HUES6 (cell line): ENCODE data around the gene GATA6.

ENCODE experiments used
- H3K27ac ChIP-seq: 2 replicates; pipeline ENCODE4 v1.7.0; 2013; ENCODE audit warnings: low read depth, mild to moderate bottlenecking, low read length, inconsistent platforms
- H3K27me3 ChIP-seq: 2 replicates; pipeline ENCODE4 v1.6.1; 2013; ENCODE audit warnings: low read length; ENCODE audit not compliant: control insufficient read depth, insufficient read depth
- H3K36me3 ChIP-seq: 2 replicates; pipeline ENCODE4 v1.6.1; 2013; ENCODE audit warnings: low read length; ENCODE audit not compliant: control insufficient read depth, insufficient read depth
- H3K4me1 ChIP-seq: 2 replicates; pipeline ENCODE4 v1.6.1; 2013; ENCODE audit warnings: low read length; ENCODE audit not compliant: control insufficient read depth, insufficient read depth
- H3K4me3 ChIP-seq: 2 replicates; pipeline ENCODE4 v1.5.1; 2013; ENCODE audit warnings: low read depth, low read length
- H3K9ac ChIP-seq: one replicate; pipeline ENCODE4 v1.6.1; 2013; ENCODE audit warnings: mild to moderate bottlenecking, low read length
- H3K9me3 ChIP-seq: 2 replicates; pipeline ENCODE4 v1.6.1; 2013; ENCODE audit warnings: low read depth, low read length; ENCODE audit not compliant: control insufficient read depth, insufficient read depth

Gene GATA6

GRCh38 chr18:22169011-22169888 is at the start of gene GATA6:
Gene GATA6 (plus strand): TSS chr18:22169589. CDS start chr18:22171145, 1,556 bp downstream.
- H3K27me3 ChIP-seq = peaks cover 99% of the 10 kb centered on the region
- H3K36me3 ChIP-seq = peaks cover 13% of the 10 kb centered on the region; the same call in 1 of the 2 replicates
- H3K27ac ChIP-seq = peak within 1 kb of the TSS; percentile 4; the same call in 1 of the 2 replicates
- H3K9ac ChIP-seq = peak within 1 kb of the TSS; percentile 81
- H3K4me3 ChIP-seq = peak within 1 kb of the TSS; percentile 69
- H3K4me1 ChIP-seq = peaks cover 17% of the 10 kb centered on the region
- no peaks in the 10 kb centered on the region for H3K9me3 ChIP-seq

- Histone ChIP-seq H3K9ac (no peak overlapping the region), H3K4me3 (no peak overlapping the region), H3K36me3 (no peaks in the 10 kb centered on the region), H3K4me1 (no peaks in the 10 kb centered on the region), H3K27ac (no peak overlapping the region), H3K9me3 (no peaks in the 10 kb centered on the region), H3K27me3 (no peaks in the 10 kb centered on the region)
Measured at GRCh38 chr18:22124970-22125369, 44.4 kb upstream of the GATA6 start.

- Histone ChIP-seq H3K4me1 (0 out of 2 replicates have a peak, but pooled peaks cover 4% of the 10 kb centered on the region), H3K9me3 (no peaks in the 10 kb centered on the region), H3K27ac (no peak overlapping the region), H3K9ac (no peak overlapping the region), H3K27me3 (no peaks in the 10 kb centered on the region), H3K4me3 (no peak overlapping the region), H3K36me3 (no peaks in the 10 kb centered on the region)
Measured at GRCh38 chr18:22128954-22129353, 40.4 kb upstream of the GATA6 start.

GRCh38 chr18:22129778-22130177 is 39.6 kb upstream of the GATA6 start:
- 0 out of 2 replicates have a peak, but pooled peaks cover 4% of the 10 kb centered on the region for H3K4me1 ChIP-seq
- no peaks in the 10 kb centered on the region for H3K9me3 ChIP-seq

GRCh38 chr18:22132258-22132657 is 37.1 kb upstream of the GATA6 start:
- Histone ChIP-seq H3K36me3 (no peaks in the 10 kb centered on the region), H3K27ac (no peak overlapping the region)

More at GRCh38 chr18:22129778-22130177, 39.6 kb upstream of the GATA6 start:
- H3K9ac ChIP-seq = no peak overlapping the region
- no peaks in the 10 kb centered on the region for H3K27me3 ChIP-seq
- H3K4me3 ChIP-seq = no peak overlapping the region
- H3K27ac ChIP-seq = no peak overlapping the region
- H3K36me3 ChIP-seq = no peaks in the 10 kb centered on the region

GRCh38 chr18:22132763-22133162 is 36.6 kb upstream of the GATA6 start:
- no peak overlapping the region for H3K9ac ChIP-seq
- no peaks in the 10 kb centered on the region for H3K36me3 ChIP-seq
- no peak overlapping the region for H3K27ac ChIP-seq
- no peaks in the 10 kb centered on the region for H3K27me3 ChIP-seq
- H3K9me3 ChIP-seq = no peaks in the 10 kb centered on the region
- H3K4me3 ChIP-seq = no peak overlapping the region
- H3K4me1 ChIP-seq = 0 out of 2 replicates have a peak, but pooled peaks cover 4% of the 10 kb centered on the region

More at GRCh38 chr18:22132258-22132657, 37.1 kb upstream of the GATA6 start:
- no peaks in the 10 kb centered on the region for H3K9me3 ChIP-seq
- no peaks in the 10 kb centered on the region for H3K27me3 ChIP-seq
- H3K9ac ChIP-seq = no peak overlapping the region
- no peak overlapping the region for H3K4me3 ChIP-seq
- H3K4me1 ChIP-seq = 0 out of 2 replicates have a peak, but pooled peaks cover 4% of the 10 kb centered on the region

- Histone ChIP-seq H3K4me1 (peaks cover 10% of the 10 kb centered on the region), H3K27me3 (no peaks in the 10 kb centered on the region), H3K27ac (no peak overlapping the region), H3K36me3 (no peaks in the 10 kb centered on the region), H3K4me3 (no peak overlapping the region), H3K9ac (no peak overlapping the region), H3K9me3 (no peaks in the 10 kb centered on the region)
Measured at GRCh38 chr18:22136395-22136794, 33.0 kb upstream of the GATA6 start.

- Histone ChIP-seq H3K4me1 (peaks cover 6% of the 10 kb centered on the region), H3K9me3 (no peaks in the 10 kb centered on the region), H3K27me3 (no peaks in the 10 kb centered on the region), H3K9ac (no peak overlapping the region), H3K27ac (no peak overlapping the region), H3K4me3 (no peak overlapping the region), H3K36me3 (no peaks in the 10 kb centered on the region)
Measured at GRCh38 chr18:22141211-22141610, 28.2 kb upstream of the GATA6 start.

GRCh38 chr18:22143347-22144340 is 25.7 kb upstream of the GATA6 start:
- no peaks in the 10 kb centered on the region for H3K9me3 ChIP-seq
- no peaks in the 10 kb centered on the region for H3K36me3 ChIP-seq
- peaks cover 6% of the 10 kb centered on the region for H3K4me1 ChIP-seq
- H3K27ac ChIP-seq = no peak overlapping the region
- no peak overlapping the region for H3K4me3 ChIP-seq
- no peaks in the 10 kb centered on the region; the same call in 1 of the 2 replicates for H3K27me3 ChIP-seq
- H3K9ac ChIP-seq = no peak overlapping the region

GRCh38 chr18:22145160-22145559 is 24.2 kb upstream of the GATA6 start:
- peaks cover 6% of the 10 kb centered on the region for H3K4me1 ChIP-seq
- H3K9ac ChIP-seq = no peak overlapping the region
- H3K36me3 ChIP-seq = no peaks in the 10 kb centered on the region
- no peaks in the 10 kb centered on the region; the same call in 1 of the 2 replicates for H3K27me3 ChIP-seq
- no peak overlapping the region for H3K27ac ChIP-seq
- H3K4me3 ChIP-seq = no peak overlapping the region
- no peaks in the 10 kb centered on the region for H3K9me3 ChIP-seq
